ENCODE measurements around the gene RAB11A. TPM values are rescaled to one million over a fixed set of nuclear protein-coding genes. Genes with fewer than 3 reads are reported as not detected.

RAB11A gene
- total and polyA plus RNA-seq, 2 of the 13 experiments (the other 11 are each of a cell fraction or from before 2014, with no cell fraction given): 161 to 162 TPM

DNA sequence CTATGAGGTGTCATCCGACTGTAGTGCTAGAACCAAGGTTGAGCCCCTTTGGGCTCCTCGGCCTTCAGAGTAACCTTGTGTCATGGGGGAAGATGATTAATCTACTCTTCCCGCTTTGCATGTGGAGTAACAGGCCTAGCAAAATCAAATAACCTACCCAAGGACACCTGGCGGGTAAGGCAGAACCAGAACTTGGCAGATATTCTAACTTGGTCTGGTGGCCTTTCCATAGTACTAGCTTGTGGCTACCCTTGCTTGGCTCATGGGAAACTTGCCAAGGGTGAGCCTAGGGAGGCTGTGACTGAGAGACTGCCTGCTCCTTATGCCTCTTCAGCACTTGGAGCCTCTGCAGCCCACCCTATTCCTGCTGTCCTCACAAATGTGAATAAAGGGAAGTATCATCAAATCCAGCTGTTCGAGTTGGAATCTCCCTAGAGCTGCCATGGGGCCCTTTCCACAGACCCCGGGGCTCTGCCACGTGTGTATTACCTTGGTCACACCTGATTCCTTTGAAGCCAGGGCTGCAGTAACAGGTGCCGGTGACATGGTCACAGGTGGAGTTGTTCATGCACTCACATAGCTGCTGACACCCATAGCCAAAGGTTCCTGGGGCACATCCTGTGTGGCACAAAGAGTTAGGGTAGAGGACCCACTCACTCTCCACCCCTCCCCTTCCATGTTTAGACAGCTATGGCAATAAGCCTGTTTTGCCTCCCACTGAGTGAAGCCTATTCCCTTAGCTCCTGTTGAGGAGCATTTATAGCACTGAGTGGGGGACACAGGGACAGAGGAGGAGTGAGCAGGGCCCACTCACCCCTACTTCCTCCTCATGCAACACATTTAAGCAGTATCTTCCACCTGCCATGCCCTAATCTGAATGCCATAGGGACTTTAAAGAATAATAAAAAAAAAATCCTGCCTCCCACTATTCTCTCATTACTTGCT is 46.0 kb downstream of the RAB11A start:
- H3K79me2 ChIP-seq (ENCODE audit: insufficient read depth, low read length): no peaks in the 10 kb centered on the region
- ATAC-seq (no peak), FAIRE-seq (no peak), DNase-seq (ENCODE audit: low spot score) (no peak)
- ChIA-PET POLR2A (no interaction called here), CTCF (ENCODE audit: low intra/inter-chr PET ratio, low total read pairs) (no interaction called here)
- no peaks in the 10 kb centered on the region for H4K20me1 ChIP-seq (ENCODE audit: insufficient read depth, low read length)
- no peak for TF ChIP-seq KLF11 (CRISPR knock-in tag; IDR thresholded peaks at IDR 0.05)
- TF ChIP-seq NFE2L2 (IDR thresholded peaks at IDR 0.05; ENCODE audit: low read length): no peak
- TF ChIP-seq BRCA1 (CRISPR knock-in tag; IDR thresholded peaks at IDR 0.05): no peak
- no peak for TF ChIP-seq GFI1 (CRISPR knock-in tag; IDR thresholded peaks at IDR 0.05; ENCODE audit: borderline replicate concordance)
- TF ChIP-seq SSRP1 (CRISPR knock-in tag; IDR thresholded peaks at IDR 0.05): no peak
- TF ChIP-seq ZEB1 (IDR thresholded peaks at IDR 0.05; ENCODE audit: insufficient replicate concordance, low read depth): no peak
- H3K4me1 ChIP-seq (ENCODE audit: insufficient read depth, low read length): peaks cover 15% of the 10 kb centered on the region
- no peak overlapping the region for H3K4me3 ChIP-seq (replicated peaks in 1 of 3; ENCODE audit: insufficient read depth in 1 of 3, low read depth in 2 of 3, low read length in 3 of 3)
- peaks cover 0 to 7% of the 10 kb centered on the region in 2 experiments; a peak in 1 of 5 replicates for H3K36me3 ChIP-seq (replicated peaks in 1 of 2; ENCODE audit: control insufficient read depth in 1 of 2, insufficient read depth in 2 of 2, low read length in 2 of 2)
- intact Hi-C loops (cut with micrococcal nuclease; ENCODE audit: unreplicated experiment): loop anchor here (5.0 to 10.0 kb wide), 2 partner anchors 170 to 277 kb away; no protein-coding TSS in a partner anchor
- no peak overlapping the region for H3K27ac ChIP-seq (ENCODE audit: extremely low read length, insufficient read depth, low read length)
- H3K9me3 ChIP-seq (ENCODE audit: low read length): no peaks in the 10 kb centered on the region
- H2AFZ ChIP-seq (ENCODE audit: low read length): no peak overlapping the region
- H3K27me3 ChIP-seq (ENCODE audit: control insufficient read depth in 1 of 2, insufficient read depth in 2 of 2, low read length in 2 of 2): no peaks in the 10 kb centered on the region
- BruUV-seq (replicated peaks): no TSS peak
- 77% methylated on average over 7 of the region's 8 CpGs for WGBS (ENCODE audit: low lambda C conversion rate)
- no peak overlapping the region for H3K4me2 ChIP-seq (ENCODE audit: low read depth, low read length)
- in situ Hi-C loops (cut with HindIII; ENCODE audit: extremely low pct_ligation_motif_present, low pct_unique_long_range_greater_than_20kb): no loop called here
- no peak overlapping the region for H3K9ac ChIP-seq (ENCODE audit: insufficient read depth, low read depth, low read length)

DNA sequence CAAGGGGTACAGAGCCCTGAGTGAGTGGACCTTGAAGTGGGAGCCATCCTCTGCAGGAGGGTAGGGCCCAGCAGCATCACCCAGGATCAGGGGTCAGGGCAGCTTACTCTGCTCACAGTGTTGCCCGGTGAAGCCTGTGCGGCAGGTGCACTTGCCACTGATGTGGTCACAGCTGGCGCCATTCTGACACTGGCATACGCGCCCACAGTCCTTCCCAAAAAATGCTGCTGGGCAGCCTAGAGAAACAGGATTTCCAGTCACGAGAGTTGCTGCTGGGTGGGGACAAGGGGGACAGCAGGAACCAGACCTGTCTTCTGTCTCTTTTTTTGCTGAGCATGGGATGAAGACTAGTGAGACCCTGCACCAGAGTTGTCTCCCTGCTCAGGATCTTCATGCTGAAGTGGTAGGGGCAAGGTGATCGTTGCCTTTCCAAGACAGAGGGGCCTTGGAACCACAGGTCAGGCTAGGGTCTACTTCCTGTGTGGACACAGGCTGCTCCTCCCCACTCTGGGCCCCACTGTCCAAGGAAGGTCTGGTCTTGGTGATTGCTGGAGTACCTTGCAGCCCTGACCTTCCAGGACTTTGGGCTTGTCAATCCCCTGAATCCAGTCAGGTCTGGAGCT is 46.9 kb downstream of the RAB11A start:
- Histone ChIP-seq H3K4me3 (replicated peaks in 1 of 3; ENCODE audit: insufficient read depth in 1 of 3, low read depth in 2 of 3, low read length in 3 of 3) (peak overlapping the region in 1 of 3 experiments; percentile 14; a peak in 1 of 6 replicates), H2AFZ (ENCODE audit: low read length) (no peak overlapping the region), H3K9me3 (ENCODE audit: low read length) (no peaks in the 10 kb centered on the region), H4K20me1 (ENCODE audit: insufficient read depth, low read length) (no peaks in the 10 kb centered on the region), H3K36me3 (replicated peaks in 1 of 2; ENCODE audit: control insufficient read depth in 1 of 2, insufficient read depth in 2 of 2, low read length in 2 of 2) (0 out of 5 replicates have a peak, but pooled peaks cover 0 to under 1% of the 10 kb centered on the region in 2 experiments), H3K4me1 (ENCODE audit: insufficient read depth, low read length) (peaks cover 15% of the 10 kb centered on the region), H3K9ac (ENCODE audit: insufficient read depth, low read depth, low read length) (no peak overlapping the region), H3K79me2 (ENCODE audit: insufficient read depth, low read length) (no peaks in the 10 kb centered on the region), H3K4me2 (ENCODE audit: low read depth, low read length) (peak overlapping the region; percentile 67), H3K27ac (ENCODE audit: extremely low read length, insufficient read depth, low read length) (no peak overlapping the region), H3K27me3 (ENCODE audit: control insufficient read depth in 1 of 2, insufficient read depth in 2 of 2, low read length in 2 of 2) (no peaks in the 10 kb centered on the region)
- peak; percentile 56 for ATAC-seq
- BruUV-seq (replicated peaks): no TSS peak
- 60% methylated on average over 2 of the region's 7 CpGs for WGBS (ENCODE audit: low lambda C conversion rate)
- intact Hi-C loops (cut with micrococcal nuclease; ENCODE audit: unreplicated experiment): loop anchor here (1.0 to 10.0 kb wide), 3 partner anchors 169 to 371 kb away; no protein-coding TSS in a partner anchor
- in situ Hi-C loops (cut with HindIII; ENCODE audit: extremely low pct_ligation_motif_present, low pct_unique_long_range_greater_than_20kb): no loop called here
- ChIA-PET CTCF (ENCODE audit: low intra/inter-chr PET ratio, low total read pairs) (interaction anchor here (1.3 kb wide), 1 partner anchor 371 kb away, joined by 3 read pairs; no protein-coding TSS in a partner anchor), POLR2A (interaction anchor here (0.7 kb wide), 1 partner anchor 589 kb away, joined by 3 read pairs; the partner anchor contains the start of genes RPL4 and ZWILCH)
- no peak for FAIRE-seq
- DNase-seq (ENCODE audit: low spot score): no peak
- TF ChIP-seq EHMT2 (IDR thresholded peaks at IDR 0.05; ENCODE audit: borderline replicate concordance, low read depth, low read length) (no peak), HOXA9 (CRISPR knock-in tag; IDR thresholded peaks at IDR 0.05; ENCODE audit: borderline replicate concordance) (no peak), RFXAP (CRISPR knock-in tag; IDR thresholded peaks at IDR 0.05; ENCODE audit: borderline replicate concordance) (no peak), ZNF367 (CRISPR knock-in tag; IDR thresholded peaks at IDR 0.05; ENCODE audit: borderline replicate concordance) (no peak), RORA (CRISPR knock-in tag; IDR thresholded peaks at IDR 0.05) (no peak)
- TF ChIP-seq, protein P1, sequence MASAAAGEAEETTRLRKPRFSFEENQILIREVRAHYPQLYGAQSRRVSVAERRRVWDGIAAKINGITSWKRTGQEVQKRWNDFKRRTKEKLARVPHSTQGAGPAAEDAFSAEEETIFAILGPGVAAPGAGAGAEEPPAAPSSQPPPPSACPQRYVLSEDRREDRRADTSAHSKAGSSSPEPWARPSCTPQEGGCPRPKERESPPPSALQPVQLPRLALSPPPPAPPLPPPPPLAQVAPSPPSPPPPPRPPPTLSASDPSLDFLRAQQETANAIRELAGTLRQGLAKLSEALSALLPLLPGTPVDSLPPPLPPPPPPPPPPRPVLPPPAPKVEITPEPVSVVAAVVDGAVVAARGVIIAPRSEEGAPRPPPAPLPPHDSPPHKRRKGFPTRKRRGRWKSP (CRISPR knock-in tag; IDR thresholded peaks at IDR 0.05): no peak
- TF ChIP-seq, protein P2, sequence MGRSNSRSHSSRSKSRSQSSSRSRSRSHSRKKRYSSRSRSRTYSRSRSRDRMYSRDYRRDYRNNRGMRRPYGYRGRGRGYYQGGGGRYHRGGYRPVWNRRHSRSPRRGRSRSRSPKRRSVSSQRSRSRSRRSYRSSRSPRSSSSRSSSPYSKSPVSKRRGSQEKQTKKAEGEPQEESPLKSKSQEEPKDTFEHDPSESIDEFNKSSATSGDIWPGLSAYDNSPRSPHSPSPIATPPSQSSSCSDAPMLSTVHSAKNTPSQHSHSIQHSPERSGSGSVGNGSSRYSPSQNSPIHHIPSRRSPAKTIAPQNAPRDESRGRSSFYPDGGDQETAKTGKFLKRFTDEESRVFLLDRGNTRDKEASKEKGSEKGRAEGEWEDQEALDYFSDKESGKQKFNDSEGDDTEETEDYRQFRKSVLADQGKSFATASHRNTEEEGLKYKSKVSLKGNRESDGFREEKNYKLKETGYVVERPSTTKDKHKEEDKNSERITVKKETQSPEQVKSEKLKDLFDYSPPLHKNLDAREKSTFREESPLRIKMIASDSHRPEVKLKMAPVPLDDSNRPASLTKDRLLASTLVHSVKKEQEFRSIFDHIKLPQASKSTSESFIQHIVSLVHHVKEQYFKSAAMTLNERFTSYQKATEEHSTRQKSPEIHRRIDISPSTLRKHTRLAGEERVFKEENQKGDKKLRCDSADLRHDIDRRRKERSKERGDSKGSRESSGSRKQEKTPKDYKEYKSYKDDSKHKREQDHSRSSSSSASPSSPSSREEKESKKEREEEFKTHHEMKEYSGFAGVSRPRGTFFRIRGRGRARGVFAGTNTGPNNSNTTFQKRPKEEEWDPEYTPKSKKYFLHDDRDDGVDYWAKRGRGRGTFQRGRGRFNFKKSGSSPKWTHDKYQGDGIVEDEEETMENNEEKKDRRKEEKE (IDR thresholded peaks at IDR 0.05): no peak

All from HepG2 (cell line).